OCI-LY3 (cell line): ENCODE measurements around the gene PDE4A.

Experiments used
- EZH2phosphoT487 ChIP-seq: fragments of 200-600 bp; shearing (Covaris generic); IDR thresholded peaks from 2 replicates; pipeline ENCODE4 v1.6.1; 2018; ENCODE audit warnings: antibody characterized with exemption, mixed run types, low read depth
- TF ChIP-seq, protein P1 (sequence below): fragments of 200-600, 300-600 bp; sonication (generic); IDR thresholded peaks from 2 replicates; pipeline ENCODE4 v1.5.1; 2014; ENCODE audit warnings: antibody characterized with exemption, low read length, low read depth

DNA sequence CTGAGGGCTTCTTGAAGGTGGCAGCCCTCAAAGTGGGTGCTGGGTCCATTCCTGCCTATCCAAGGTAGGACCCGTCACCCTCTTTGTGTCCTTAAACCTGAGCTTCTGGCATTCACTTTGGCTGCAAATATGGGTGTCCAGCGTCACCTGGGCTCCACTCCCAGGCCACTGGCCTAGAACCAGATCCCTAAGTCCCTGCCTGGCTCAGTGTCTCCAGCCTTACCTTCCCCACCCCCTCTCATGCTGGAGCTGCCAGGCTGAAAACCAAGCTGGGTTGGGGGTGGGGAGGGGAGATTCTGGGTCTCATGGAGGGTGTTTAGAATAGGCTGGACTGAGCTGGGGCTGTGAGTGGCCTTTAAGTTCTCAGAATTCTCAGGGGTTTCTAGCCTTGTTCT, 12.4 kb downstream of the PDE4A start:
- TF ChIP-seq, protein P1, sequence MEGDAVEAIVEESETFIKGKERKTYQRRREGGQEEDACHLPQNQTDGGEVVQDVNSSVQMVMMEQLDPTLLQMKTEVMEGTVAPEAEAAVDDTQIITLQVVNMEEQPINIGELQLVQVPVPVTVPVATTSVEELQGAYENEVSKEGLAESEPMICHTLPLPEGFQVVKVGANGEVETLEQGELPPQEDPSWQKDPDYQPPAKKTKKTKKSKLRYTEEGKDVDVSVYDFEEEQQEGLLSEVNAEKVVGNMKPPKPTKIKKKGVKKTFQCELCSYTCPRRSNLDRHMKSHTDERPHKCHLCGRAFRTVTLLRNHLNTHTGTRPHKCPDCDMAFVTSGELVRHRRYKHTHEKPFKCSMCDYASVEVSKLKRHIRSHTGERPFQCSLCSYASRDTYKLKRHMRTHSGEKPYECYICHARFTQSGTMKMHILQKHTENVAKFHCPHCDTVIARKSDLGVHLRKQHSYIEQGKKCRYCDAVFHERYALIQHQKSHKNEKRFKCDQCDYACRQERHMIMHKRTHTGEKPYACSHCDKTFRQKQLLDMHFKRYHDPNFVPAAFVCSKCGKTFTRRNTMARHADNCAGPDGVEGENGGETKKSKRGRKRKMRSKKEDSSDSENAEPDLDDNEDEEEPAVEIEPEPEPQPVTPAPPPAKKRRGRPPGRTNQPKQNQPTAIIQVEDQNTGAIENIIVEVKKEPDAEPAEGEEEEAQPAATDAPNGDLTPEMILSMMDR, result no peak
- no peak for TF ChIP-seq EZH2phosphoT487
